Mammary epithelial cell (primary cell): ENCODE data around the gene DNAJB14.

Experiments used
- EZH2 ChIP-seq: IDR thresholded peaks from 2 replicates; pipeline ENCODE4 v1.6.1; 2012; ENCODE audit warnings: low read length, inconsistent platforms, borderline replicate concordance
- TF ChIP-seq, protein P1 (sequence below), 2 donors: IDR thresholded peaks in 1 of 2; conservative IDR thresholded peaks in 1 of 2; 2 replicates each; pipeline ENCODE4 v1.5.1; 2011 to 2012; ENCODE audit warnings: inconsistent platforms in 2 of 2, low read length in 2 of 2, mild to moderate bottlenecking in 2 of 2, control low read depth in 1 of 2, low read depth in 1 of 2; ENCODE audit not compliant: insufficient read depth in 1 of 2; ENCODE audit errors: extremely low read depth in 1 of 2

DNA sequence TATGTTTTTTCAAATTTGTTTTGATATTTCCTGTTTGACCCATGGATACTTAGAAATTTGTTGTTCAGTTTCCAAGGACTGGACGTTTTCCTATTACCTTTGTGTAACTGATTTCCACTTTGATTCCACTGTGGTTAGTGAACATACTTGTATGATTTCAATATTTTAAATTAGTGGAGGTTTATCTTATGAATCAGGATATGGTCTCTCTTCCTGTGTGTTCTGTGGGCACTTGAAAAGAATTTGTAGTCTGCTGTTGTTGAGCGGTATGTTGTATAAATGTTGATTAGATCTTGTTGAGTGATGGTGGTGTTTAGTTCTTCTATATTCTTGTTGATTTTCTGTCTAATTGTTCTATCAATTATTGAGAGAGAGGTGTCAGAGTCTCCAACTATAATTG, 31.0 kb downstream of the DNAJB14 start:
- TF ChIP-seq, protein P1, sequence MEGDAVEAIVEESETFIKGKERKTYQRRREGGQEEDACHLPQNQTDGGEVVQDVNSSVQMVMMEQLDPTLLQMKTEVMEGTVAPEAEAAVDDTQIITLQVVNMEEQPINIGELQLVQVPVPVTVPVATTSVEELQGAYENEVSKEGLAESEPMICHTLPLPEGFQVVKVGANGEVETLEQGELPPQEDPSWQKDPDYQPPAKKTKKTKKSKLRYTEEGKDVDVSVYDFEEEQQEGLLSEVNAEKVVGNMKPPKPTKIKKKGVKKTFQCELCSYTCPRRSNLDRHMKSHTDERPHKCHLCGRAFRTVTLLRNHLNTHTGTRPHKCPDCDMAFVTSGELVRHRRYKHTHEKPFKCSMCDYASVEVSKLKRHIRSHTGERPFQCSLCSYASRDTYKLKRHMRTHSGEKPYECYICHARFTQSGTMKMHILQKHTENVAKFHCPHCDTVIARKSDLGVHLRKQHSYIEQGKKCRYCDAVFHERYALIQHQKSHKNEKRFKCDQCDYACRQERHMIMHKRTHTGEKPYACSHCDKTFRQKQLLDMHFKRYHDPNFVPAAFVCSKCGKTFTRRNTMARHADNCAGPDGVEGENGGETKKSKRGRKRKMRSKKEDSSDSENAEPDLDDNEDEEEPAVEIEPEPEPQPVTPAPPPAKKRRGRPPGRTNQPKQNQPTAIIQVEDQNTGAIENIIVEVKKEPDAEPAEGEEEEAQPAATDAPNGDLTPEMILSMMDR (conservative IDR thresholded peaks at IDR 0.05 in 1 of 2, IDR thresholded peaks at IDR 0.05 in 1 of 2; ENCODE audit: extremely low read depth in 1 of 2, insufficient read depth in 1 of 2, low read depth in 1 of 2, low read length in 2 of 2) = no peak
- TF ChIP-seq EZH2 = no peak
